NT2/D1 (cell line): ENCODE data around the gene PTPRJ.
"Not testable (repeated sequence)": the region's sequence is repeated elsewhere in the genome, so short reads cannot be mapped to it uniquely, and the experiment has no call there.

Source experiments
- SUZ12 ChIP-seq: IDR thresholded peaks from 2 replicates; pipeline ENCODE4 v1.6.1; 2011; ENCODE audit not compliant: insufficient read length, insufficient read depth; ENCODE audit errors: extremely low read depth
- YY1 ChIP-seq: IDR thresholded peaks from 2 replicates; pipeline ENCODE4 v1.6.1; 2011; ENCODE audit not compliant: insufficient read length, insufficient read depth
- ZNF274 ChIP-seq: IDR thresholded peaks from 2 replicates; pipeline ENCODE4 v1.6.1; 2011; ENCODE audit warnings: mild to moderate bottlenecking, low read depth, low read length

DNA sequence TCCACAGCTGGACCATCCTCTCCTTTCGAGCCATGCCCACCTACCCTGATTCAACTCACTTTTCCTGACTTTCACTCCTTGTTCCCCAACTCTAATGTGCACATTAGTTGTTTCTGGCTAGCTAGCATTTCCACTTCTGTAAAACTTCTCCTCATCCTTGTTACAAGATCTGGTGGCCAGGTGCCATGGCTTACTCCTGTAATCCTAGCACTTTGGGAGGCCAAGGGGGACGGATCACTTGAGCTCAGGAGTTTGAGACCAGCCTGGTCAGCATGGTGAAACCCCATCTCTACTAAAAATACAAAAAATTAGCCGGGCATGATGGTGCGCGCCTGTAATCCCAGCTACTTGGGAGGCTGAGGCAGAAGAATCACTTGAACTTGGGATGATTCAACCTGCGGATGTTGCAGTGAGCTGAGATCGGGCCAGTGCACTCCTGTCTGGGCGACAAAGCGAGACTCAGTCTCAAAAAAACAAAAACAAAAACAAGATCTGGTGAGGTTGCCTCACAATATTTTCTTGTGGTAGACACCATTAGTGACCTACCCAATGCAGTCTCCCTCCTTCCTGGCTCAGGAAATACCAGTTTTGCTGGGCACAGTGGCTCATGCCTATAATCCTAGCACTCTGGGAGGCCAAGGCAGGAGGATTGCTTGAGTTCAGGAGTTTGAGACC, 31.2 kb upstream of the PTPRJ start:
- not testable (repeated sequence) for TF ChIP-seq ZNF274, YY1, SUZ12
